ENCODE measurements around the gene SPCS1. TPM values are rescaled to one million over a fixed set of nuclear protein-coding genes. Genes with fewer than 3 reads are reported as not detected.
A peak's percentile ranks its signal among the peaks of the same experiment; 100 is the strongest.

SPCS1 gene
- polyA plus RNA-seq, 1 of the 3 experiments (the other 2 are of a cell fraction): 191 TPM

DNA sequence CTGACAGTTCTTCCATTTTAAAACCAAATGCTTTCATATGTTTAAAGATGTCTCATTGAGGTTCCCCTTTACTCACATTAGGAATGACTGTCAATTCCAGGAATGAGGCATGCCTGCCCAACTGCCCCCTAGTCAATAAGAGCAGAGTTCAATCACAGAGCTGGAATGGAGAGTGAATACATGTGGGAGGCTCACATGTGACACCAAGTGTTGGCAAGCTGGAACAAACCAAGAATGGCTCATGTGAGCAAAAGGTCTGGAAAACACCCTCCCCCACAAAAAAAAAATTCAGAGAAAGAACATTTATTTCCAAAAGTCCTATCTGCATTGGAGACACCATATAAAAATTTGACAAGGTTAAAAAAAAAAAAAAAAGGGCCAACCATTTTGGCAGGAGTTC is 23.9 kb upstream of the SPCS1 start (continued):
- TF ChIP-seq, protein P1, sequence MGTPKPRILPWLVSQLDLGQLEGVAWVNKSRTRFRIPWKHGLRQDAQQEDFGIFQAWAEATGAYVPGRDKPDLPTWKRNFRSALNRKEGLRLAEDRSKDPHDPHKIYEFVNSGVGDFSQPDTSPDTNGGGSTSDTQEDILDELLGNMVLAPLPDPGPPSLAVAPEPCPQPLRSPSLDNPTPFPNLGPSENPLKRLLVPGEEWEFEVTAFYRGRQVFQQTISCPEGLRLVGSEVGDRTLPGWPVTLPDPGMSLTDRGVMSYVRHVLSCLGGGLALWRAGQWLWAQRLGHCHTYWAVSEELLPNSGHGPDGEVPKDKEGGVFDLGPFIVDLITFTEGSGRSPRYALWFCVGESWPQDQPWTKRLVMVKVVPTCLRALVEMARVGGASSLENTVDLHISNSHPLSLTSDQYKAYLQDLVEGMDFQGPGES (IDR thresholded peaks at IDR 0.05; ENCODE audit: low read depth, low read length): no peak
- TF ChIP-seq FOXJ3 (CRISPR knock-in tag; IDR thresholded peaks at IDR 0.05) (no peak), GABPA (IDR thresholded peaks at IDR 0.05; ENCODE audit: low read depth) (no peak), RXRA (IDR thresholded peaks at IDR 0.05; ENCODE audit: borderline replicate concordance, low read depth) (no peak), JUND (IDR thresholded peaks at IDR 0.05) (no peak), FOSL2 (IDR thresholded peaks at IDR 0.05; ENCODE audit: borderline replicate concordance, low read depth) (no peak), RAD21 (IDR thresholded peaks at IDR 0.05; ENCODE audit: low read length) (peak; percentile 54), RFX5 (IDR thresholded peaks at IDR 0.05; ENCODE audit: low read length) (no peak), GATA2 (CRISPR knock-in tag; IDR thresholded peaks at IDR 0.05) (no peak)

DNA sequence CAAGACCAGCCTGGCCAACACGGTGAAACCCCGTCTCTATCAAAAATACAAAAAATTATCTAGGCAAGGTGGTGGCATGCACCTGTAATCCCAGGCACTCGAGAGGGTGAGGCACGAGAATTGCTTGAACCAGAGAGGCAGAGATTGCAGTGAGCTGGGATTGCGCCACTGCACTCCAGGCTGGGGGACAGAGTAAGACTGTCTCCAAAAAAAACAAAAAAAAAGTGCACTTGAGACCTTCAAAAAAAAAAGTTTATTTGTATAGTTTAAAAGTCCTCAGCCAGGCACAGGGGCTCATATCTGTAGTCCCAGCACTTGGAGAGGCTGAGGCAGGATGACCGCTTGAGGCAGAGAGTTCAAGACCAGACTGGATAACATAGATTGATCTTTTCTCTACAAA is 22.3 kb upstream of the SPCS1 start:
- Histone ChIP-seq H3K79me2 (ENCODE audit: insufficient read depth) (peaks cover 96% of the 10 kb centered on the region), H3K4me2 (peak overlapping the region; percentile 80), H3K4me1 (ENCODE audit: control insufficient read depth in 1 of 2, insufficient read depth in 2 of 2, low read depth in 1 of 2, low read length in 1 of 2) (peaks cover 0 to 13% of the 10 kb centered on the region in 2 experiments; a peak in 2 of 4 replicates), H3F3A (replicated peaks; ENCODE audit: insufficient read depth) (peaks cover 5% of the 10 kb centered on the region), H3K36me3 (replicated peaks in 1 of 2; ENCODE audit: control insufficient read depth in 1 of 2, insufficient read depth in 2 of 2, low read length in 1 of 2) (peaks cover 41 to 46% of the 10 kb centered on the region in 2 experiments), H2AFZ (ENCODE audit: low read depth) (no peak overlapping the region), H3K9me2 (no peaks in the 10 kb centered on the region), H3K9ac (no peak overlapping the region), H4K20me1 (ENCODE audit: insufficient read depth) (no peaks in the 10 kb centered on the region), H3K9me3 (no peaks in the 10 kb centered on the region), H3K27ac (ENCODE audit: low read depth in 2 of 2, low read length in 1 of 2) (no peak overlapping the region; a peak in 1 of 4 replicates), H3K4me3 (ENCODE audit: low read depth in 2 of 2, low read length in 1 of 2) (no peak overlapping the region), H3K27me3 (ENCODE audit: insufficient read depth) (no peaks in the 10 kb centered on the region)
- no peak for DNase-seq
- no peak for TF ChIP-seq NFIC (IDR thresholded peaks at IDR 0.05; ENCODE audit: borderline replicate concordance)
- TF ChIP-seq, protein P1 (IDR thresholded peaks at IDR 0.05; ENCODE audit: low read depth, low read length): no peak
- TF ChIP-seq FOXM1 (IDR thresholded peaks at IDR 0.05; ENCODE audit: low read depth): no peak
- no peak for TF ChIP-seq EP300 (IDR thresholded peaks at IDR 0.05; ENCODE audit: borderline replicate concordance in 1 of 2, low read depth in 1 of 2, low read length in 1 of 2)
- TF ChIP-seq RAD21 (IDR thresholded peaks at IDR 0.05; ENCODE audit: low read length): no peak
- TF ChIP-seq, protein P2, sequence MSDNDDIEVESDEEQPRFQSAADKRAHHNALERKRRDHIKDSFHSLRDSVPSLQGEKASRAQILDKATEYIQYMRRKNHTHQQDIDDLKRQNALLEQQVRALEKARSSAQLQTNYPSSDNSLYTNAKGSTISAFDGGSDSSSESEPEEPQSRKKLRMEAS (IDR thresholded peaks at IDR 0.05; ENCODE audit: low read depth): no peak
- TF ChIP-seq GATA2 (CRISPR knock-in tag; IDR thresholded peaks at IDR 0.05): no peak
- TF ChIP-seq, protein P3, sequence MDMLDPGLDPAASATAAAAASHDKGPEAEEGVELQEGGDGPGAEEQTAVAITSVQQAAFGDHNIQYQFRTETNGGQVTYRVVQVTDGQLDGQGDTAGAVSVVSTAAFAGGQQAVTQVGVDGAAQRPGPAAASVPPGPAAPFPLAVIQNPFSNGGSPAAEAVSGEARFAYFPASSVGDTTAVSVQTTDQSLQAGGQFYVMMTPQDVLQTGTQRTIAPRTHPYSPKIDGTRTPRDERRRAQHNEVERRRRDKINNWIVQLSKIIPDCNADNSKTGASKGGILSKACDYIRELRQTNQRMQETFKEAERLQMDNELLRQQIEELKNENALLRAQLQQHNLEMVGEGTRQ (IDR thresholded peaks at IDR 0.05; ENCODE audit: borderline replicate concordance, low read depth, low read length): no peak
- no peak for TF ChIP-seq CHD2 (IDR thresholded peaks at IDR 0.05; ENCODE audit: low read length, partially characterized antibody)
- TF ChIP-seq JUND (IDR thresholded peaks at IDR 0.05): no peak
- no peak for TF ChIP-seq TEAD4 (IDR thresholded peaks at IDR 0.05; ENCODE audit: borderline replicate concordance, insufficient read depth)
- TF ChIP-seq RCOR1 (IDR thresholded peaks at IDR 0.05; ENCODE audit: low read length): no peak
- no peak for TF ChIP-seq ELF1 (IDR thresholded peaks at IDR 0.05)
- TF ChIP-seq RFX5 (IDR thresholded peaks at IDR 0.05; ENCODE audit: low read length): no peak
- no peak for TF ChIP-seq MEF2A (IDR thresholded peaks at IDR 0.05; ENCODE audit: borderline replicate concordance, low read depth)
- TF ChIP-seq, protein P4, sequence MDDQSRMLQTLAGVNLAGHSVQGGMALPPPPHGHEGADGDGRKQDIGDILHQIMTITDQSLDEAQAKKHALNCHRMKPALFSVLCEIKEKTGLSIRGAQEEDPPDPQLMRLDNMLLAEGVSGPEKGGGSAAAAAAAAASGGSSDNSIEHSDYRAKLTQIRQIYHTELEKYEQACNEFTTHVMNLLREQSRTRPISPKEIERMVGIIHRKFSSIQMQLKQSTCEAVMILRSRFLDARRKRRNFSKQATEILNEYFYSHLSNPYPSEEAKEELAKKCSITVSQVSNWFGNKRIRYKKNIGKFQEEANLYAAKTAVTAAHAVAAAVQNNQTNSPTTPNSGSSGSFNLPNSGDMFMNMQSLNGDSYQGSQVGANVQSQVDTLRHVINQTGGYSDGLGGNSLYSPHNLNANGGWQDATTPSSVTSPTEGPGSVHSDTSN (IDR thresholded peaks at IDR 0.05): no peak
- TF ChIP-seq EZH2phosphoT487 (IDR thresholded peaks at IDR 0.05; ENCODE audit: borderline replicate concordance, low read depth): no peak
- ChIA-PET POLR2A (no interaction called here), CTCF (no interaction called here)
- 96% methylated on average over 6 of the region's 6 CpGs for WGBS (ENCODE audit: low lambda C conversion rate)
